HEK293T (cell line): Measurements from ENCODE around the gene FOXL1.

ENCODE experiments used
- BHLHE40 ChIP-seq: fragments of 450-650 bp; IDR thresholded peaks from 2 replicates; pipeline ENCODE4 v1.6.1; 2016; ENCODE audit warnings: mild to moderate bottlenecking, moderate library complexity, borderline replicate concordance
- CTBP1 ChIP-seq: fragments of 450-650 bp; IDR thresholded peaks from 2 replicates; pipeline ENCODE4 v1.6.1; 2016; ENCODE audit warnings: borderline replicate concordance
- FOXK2 ChIP-seq: fragments of 450-650 bp; IDR thresholded peaks from 2 replicates; pipeline ENCODE4 v1.6.1; 2016; ENCODE audit warnings: mild to moderate bottlenecking
- HDGF ChIP-seq: fragments of 450-650 bp; IDR thresholded peaks from 2 replicates; pipeline ENCODE4 v1.6.1; 2017; ENCODE audit warnings: antibody characterized with exemption, borderline replicate concordance
- NFRKB ChIP-seq: fragments of 450-650 bp; IDR thresholded peaks from 2 replicates; pipeline ENCODE4 v1.6.1; 2016; ENCODE audit warnings: mild to moderate bottlenecking, moderate library complexity
- SUZ12 ChIP-seq: fragments of 450-650 bp; IDR thresholded peaks from 2 replicates; pipeline ENCODE4 v1.6.1; 2016; ENCODE audit warnings: mild to moderate bottlenecking
- TARDBP ChIP-seq: fragments of 450-650 bp; IDR thresholded peaks from 2 replicates; pipeline ENCODE4 v1.6.1; 2016
- ZNF384 ChIP-seq: fragments of 450-650 bp; IDR thresholded peaks from 2 replicates; pipeline ENCODE4 v1.6.1; 2016

DNA sequence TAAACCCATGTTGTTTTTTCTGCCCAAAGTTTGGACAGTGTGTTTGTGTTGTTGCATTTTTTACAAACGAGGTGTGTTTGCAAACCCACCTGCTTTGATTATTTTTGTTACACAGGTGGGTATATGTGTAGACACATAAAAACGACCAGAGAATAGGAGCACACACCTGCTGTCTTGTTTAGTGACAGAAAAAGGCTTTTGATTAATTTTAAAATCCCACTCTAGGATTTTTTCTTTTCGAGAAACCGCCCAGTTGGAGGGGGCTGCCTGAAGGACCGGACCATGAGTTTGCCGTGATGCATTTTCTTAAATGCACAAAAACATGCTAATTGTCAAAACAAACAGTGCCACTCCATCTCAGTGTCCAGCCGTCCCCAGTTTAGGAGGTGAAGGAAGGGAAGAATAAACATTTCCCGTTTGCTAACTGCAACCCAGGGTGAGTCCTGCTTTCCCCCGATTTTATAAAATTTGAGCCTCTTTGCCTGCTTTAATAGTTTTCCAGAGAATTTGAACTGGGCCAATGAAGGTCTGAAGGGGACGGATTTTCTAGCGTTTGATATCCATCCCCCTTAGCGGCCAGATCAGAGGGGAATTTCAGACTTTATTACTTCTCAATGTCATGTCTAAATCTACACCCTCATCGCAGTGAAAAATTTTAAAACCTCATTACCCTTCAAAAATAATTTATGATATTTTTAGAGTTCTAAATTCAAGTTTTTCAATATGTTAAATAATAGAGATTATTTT, 8.5 kb upstream of the FOXL1 start:
- TF ChIP-seq NFRKB (no peak), FOXK2 (no peak), TARDBP (no peak), HDGF (no peak), ZNF384 (no peak), CTBP1 (no peak), SUZ12 (no peak), BHLHE40 (no peak)
